SU-DHL-6 (cell line): ENCODE data around the gene UMAD1.

ENCODE experiments used
- H2AFZ ChIP-seq: fragments of 200-600 bp; sonication (generic); 2 replicates; pipeline ENCODE4 v1.6.1; 2014; ENCODE audit warnings: low read depth, mild to moderate bottlenecking, moderate library complexity, mixed read lengths, antibody characterized with exemption, low read length; ENCODE audit not compliant: severe bottlenecking
- H3F3A ChIP-seq: fragments of 200-600 bp; shearing (Covaris generic); 2 replicates; pipeline ENCODE4 v1.6.0; 2016; ENCODE audit warnings: antibody characterized with exemption, mild to moderate bottlenecking; ENCODE audit not compliant: insufficient read depth
- H3K27ac ChIP-seq: fragments of 200-600 bp; sonication (generic); 2 replicates; pipeline ENCODE4 v1.5.1; 2016; ENCODE audit warnings: low read depth, mild to moderate bottlenecking, low read length, moderate library complexity, mixed read lengths
- H3K27me3 ChIP-seq: fragments of 200-600 bp; sonication (generic), shearing (Covaris generic); 2 replicates; pipeline ENCODE4 v1.6.0; 2014; ENCODE audit warnings: mild to moderate bottlenecking, low read length
- H3K36me3 ChIP-seq: fragments of 200-600 bp; sonication (generic); 2 replicates; pipeline ENCODE4 v1.6.1; 2014; ENCODE audit warnings: mild to moderate bottlenecking, low read length, mixed read lengths
- H3K4me2 ChIP-seq: fragments of 300-600, 200-600 bp; shearing (Covaris generic), sonication (generic); 2 replicates; pipeline ENCODE4 v1.6.0; 2014; ENCODE audit warnings: low read length, low read depth, mild to moderate bottlenecking; ENCODE audit not compliant: poor library complexity, severe bottlenecking
- H3K4me3 ChIP-seq: fragments of 200-600 bp; sonication (generic); 2 replicates; pipeline ENCODE4 v1.5.1; 2014; ENCODE audit warnings: antibody characterized with exemption, low read length, mild to moderate bottlenecking, mixed read lengths; ENCODE audit not compliant: insufficient read depth, poor library complexity, severe bottlenecking
- H3K79me2 ChIP-seq: fragments of 200-600 bp; sonication (generic); 2 replicates; pipeline ENCODE4 v1.6.1; 2014; ENCODE audit warnings: mild to moderate bottlenecking, low read length, moderate library complexity; ENCODE audit not compliant: insufficient read depth
- H3K9ac ChIP-seq: fragments of 200-600 bp; sonication (generic); 2 replicates; pipeline ENCODE4 v1.7.0; 2014; ENCODE audit warnings: mild to moderate bottlenecking, low read length
- H3K9me2 ChIP-seq: fragments of 200-600 bp; sonication (generic); replicated peaks from 2 replicates; pipeline ENCODE4 v1.6.1; 2014; ENCODE audit warnings: low read length; ENCODE audit not compliant: insufficient read depth
- H3K9me3 ChIP-seq: fragments of 200-600 bp; sonication (generic); 2 replicates; pipeline ENCODE4 v1.6.1; 2014; ENCODE audit warnings: low read length, mixed read lengths; ENCODE audit not compliant: insufficient read depth
- H4K20me1 ChIP-seq: fragments of 200-600 bp; sonication (generic); 2 replicates; pipeline ENCODE4 v1.6.1; 2014; ENCODE audit warnings: low read depth, mild to moderate bottlenecking, antibody characterized with exemption, low read length, moderate library complexity, mixed read lengths
- CTCF ChIP-seq: fragments of 200-600 bp; sonication (generic); IDR thresholded peaks from one replicate; pipeline ENCODE4 v1.5.1; 2017; ENCODE audit warnings: antibody characterized with exemption, mild to moderate bottlenecking, low read length, moderate library complexity; ENCODE audit not compliant: insufficient read depth, poor library complexity, severe bottlenecking
- EZH2phosphoT487 ChIP-seq: fragments of 200-600 bp; sonication (generic), shearing (Covaris generic); conservative IDR thresholded peaks from 2 replicates; pipeline ENCODE4 v1.6.1; 2018; ENCODE audit warnings: mild to moderate bottlenecking, antibody characterized with exemption, low read length, moderate library complexity, mixed read lengths

Gene UMAD1

DNA sequence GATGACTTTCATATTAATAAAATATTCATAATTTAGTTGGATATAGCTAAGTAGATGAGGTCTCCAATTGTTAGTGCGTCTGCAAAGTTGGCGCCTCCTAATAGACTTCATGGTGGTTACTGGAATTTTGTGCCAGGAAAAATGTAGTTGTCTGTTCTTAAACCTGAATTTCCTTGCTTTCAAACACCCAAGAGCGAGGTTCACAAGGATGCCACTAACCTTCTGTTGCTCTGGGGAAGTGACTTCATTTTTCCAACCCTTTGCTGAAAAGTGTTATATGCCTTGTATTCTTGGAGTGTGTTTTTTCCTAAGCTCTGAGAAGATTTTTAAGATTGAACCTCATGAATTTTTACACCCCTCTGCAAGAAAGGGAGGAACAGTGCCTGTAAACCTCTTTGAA lies 229.1 kb downstream of the UMAD1 start:
- TF ChIP-seq EZH2phosphoT487 (no peak), CTCF (no peak)
- H3K27me3 ChIP-seq, result no peaks in the 10 kb centered on the region
- no peaks in the 10 kb centered on the region for H3K9me2 ChIP-seq
- no peaks in the 10 kb centered on the region for H3K36me3 ChIP-seq
- H3K9me3 ChIP-seq, result no peaks in the 10 kb centered on the region
- H2AFZ ChIP-seq, result no peak overlapping the region
- H3K9ac ChIP-seq, result no peak overlapping the region
- H3K27ac ChIP-seq, result no peak overlapping the region
- no peak overlapping the region for H3K4me3 ChIP-seq
- no peaks in the 10 kb centered on the region for H3K79me2 ChIP-seq
- H4K20me1 ChIP-seq, result no peaks in the 10 kb centered on the region
- H3F3A ChIP-seq, result no peaks in the 10 kb centered on the region
- H3K4me2 ChIP-seq, result no peak overlapping the region

- H3K9me3 ChIP-seq, result no peaks in the 10 kb centered on the region
- H3K9ac ChIP-seq, result no peak overlapping the region
- H3F3A ChIP-seq, result no peaks in the 10 kb centered on the region
- H3K9me2 ChIP-seq, result no peaks in the 10 kb centered on the region
- H3K79me2 ChIP-seq, result no peaks in the 10 kb centered on the region
- H3K4me3 ChIP-seq, result no peak overlapping the region
- H3K27ac ChIP-seq, result no peak overlapping the region
- TF ChIP-seq CTCF (no peak), EZH2phosphoT487 (no peak)
- H4K20me1 ChIP-seq, result no peaks in the 10 kb centered on the region
- H2AFZ ChIP-seq, result no peak overlapping the region
- H3K27me3 ChIP-seq, result no peaks in the 10 kb centered on the region
- H3K36me3 ChIP-seq, result no peaks in the 10 kb centered on the region
- no peak overlapping the region for H3K4me2 ChIP-seq
Measured at GRCh38 chr7:7870555-7870954, 230.0 kb downstream of the UMAD1 start.

- TF ChIP-seq EZH2phosphoT487 (no peak), CTCF (no peak)
- H3K4me2 ChIP-seq, result no peak overlapping the region
- H3K27ac ChIP-seq, result no peak overlapping the region
- H2AFZ ChIP-seq, result no peak overlapping the region
- no peaks in the 10 kb centered on the region for H4K20me1 ChIP-seq
- H3K27me3 ChIP-seq, result no peaks in the 10 kb centered on the region
- no peaks in the 10 kb centered on the region for H3F3A ChIP-seq
- no peaks in the 10 kb centered on the region for H3K9me2 ChIP-seq
- H3K79me2 ChIP-seq, result no peaks in the 10 kb centered on the region
- H3K4me3 ChIP-seq, result no peak overlapping the region
- H3K36me3 ChIP-seq, result no peaks in the 10 kb centered on the region
- no peaks in the 10 kb centered on the region for H3K9me3 ChIP-seq
- H3K9ac ChIP-seq, result no peak overlapping the region
Measured at GRCh38 chr7:7876419-7876818, 235.9 kb downstream of the UMAD1 start.

GRCh38 chr7:7881581-7881980 lies 241.0 kb downstream of the UMAD1 start:
- Histone ChIP-seq H3K4me2 (no peak overlapping the region), H3K79me2 (no peaks in the 10 kb centered on the region), H3K27ac (no peak overlapping the region), H3K9ac (no peak overlapping the region), H3K36me3 (no peaks in the 10 kb centered on the region), H3F3A (no peaks in the 10 kb centered on the region), H4K20me1 (no peaks in the 10 kb centered on the region), H2AFZ (no peak overlapping the region), H3K4me3 (no peak overlapping the region), H3K9me3 (no peaks in the 10 kb centered on the region), H3K9me2 (no peaks in the 10 kb centered on the region), H3K27me3 (no peaks in the 10 kb centered on the region)
- TF ChIP-seq EZH2phosphoT487 (no peak), CTCF (no peak)
